Measurements from ENCODE around the gene THAP8.

The THAP8 gene

DNA sequence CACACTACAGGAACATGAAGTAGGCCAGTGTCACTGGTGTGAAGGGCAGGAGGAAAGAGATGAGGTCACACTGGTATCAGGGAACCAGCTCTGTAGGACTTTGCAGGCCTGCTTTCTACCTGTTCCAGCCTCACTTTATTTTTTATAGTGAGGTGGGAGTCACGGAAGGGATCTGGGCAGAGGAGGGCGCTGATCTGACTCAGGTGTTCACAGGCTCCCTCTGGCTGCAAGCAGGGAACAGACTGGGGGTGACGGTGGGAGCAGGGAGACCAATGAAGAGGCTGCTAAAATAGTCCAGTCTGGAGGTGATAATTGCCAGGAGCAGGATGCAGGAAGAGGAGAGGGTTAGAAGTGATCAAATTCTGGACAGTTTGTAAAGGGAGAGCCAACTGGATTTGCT lies 2.8 kb downstream of the THAP8 start:
- no peaks in the 10 kb centered on the region for H3K27me3 ChIP-seq (ENCODE audit: insufficient read depth, low read length)
- H2BK120ac ChIP-seq (ENCODE audit: insufficient read depth, low read length, poor library complexity), result no peak overlapping the region
- no peak for DNase-seq
- no peak overlapping the region for H3K4me3 ChIP-seq (ENCODE audit: low read depth, low read length)
- no peak overlapping the region for H4K12ac ChIP-seq (ENCODE audit: low read depth, low read length)
- H3K9ac ChIP-seq (ENCODE audit: low read length), result no peak overlapping the region
- H3K4me2 ChIP-seq (ENCODE audit: low read length), result no peak overlapping the region
- no peak overlapping the region for H3K4ac ChIP-seq (ENCODE audit: low read depth, low read length)
- H3K79me1 ChIP-seq (ENCODE audit: low read length), result peaks cover 15% of the 10 kb centered on the region
- H3K18ac ChIP-seq (ENCODE audit: low read length), result no peak overlapping the region
- H3K23ac ChIP-seq (ENCODE audit: low read length), result no peak overlapping the region
- H3K4me1 ChIP-seq (ENCODE audit: control insufficient read depth in 1 of 2, insufficient read depth in 2 of 2, low read length in 2 of 2), result peaks cover 0 to 3% of the 10 kb centered on the region in 2 experiments
- no peak overlapping the region for H4K8ac ChIP-seq (ENCODE audit: low read depth, low read length)
- no CpG with 5 or more reads among the region's 3 CpGs for WGBS (ENCODE audit: extremely low coverage, insufficient coverage, insufficient read length)
- peaks cover 6% of the 10 kb centered on the region for H3K79me2 ChIP-seq (ENCODE audit: control insufficient read depth, insufficient read depth, low read length, poor library complexity)
- H3K36me3 ChIP-seq (ENCODE audit: control insufficient read depth in 1 of 2, insufficient read depth in 2 of 2, low read length in 2 of 2), result no peaks in the 10 kb centered on the region
- no peaks in the 10 kb centered on the region for H3K9me3 ChIP-seq (ENCODE audit: insufficient read depth, low read depth, low read length)
- H2AK5ac ChIP-seq (ENCODE audit: low read length), result no peak overlapping the region
- H3K27ac ChIP-seq (ENCODE audit: low read depth, low read length), result no peak overlapping the region
- no peak overlapping the region for H2AFZ ChIP-seq (ENCODE audit: insufficient read depth, low read length, poor library complexity)
- H2BK12ac ChIP-seq (ENCODE audit: low read length), result no peak overlapping the region
- H3K14ac ChIP-seq (ENCODE audit: low read length), result no peak overlapping the region
- no peak overlapping the region for H4K91ac ChIP-seq (ENCODE audit: low read depth, low read length)
- H2BK5ac ChIP-seq (ENCODE audit: low read depth, low read length, poor library complexity), result no peak overlapping the region

DNA sequence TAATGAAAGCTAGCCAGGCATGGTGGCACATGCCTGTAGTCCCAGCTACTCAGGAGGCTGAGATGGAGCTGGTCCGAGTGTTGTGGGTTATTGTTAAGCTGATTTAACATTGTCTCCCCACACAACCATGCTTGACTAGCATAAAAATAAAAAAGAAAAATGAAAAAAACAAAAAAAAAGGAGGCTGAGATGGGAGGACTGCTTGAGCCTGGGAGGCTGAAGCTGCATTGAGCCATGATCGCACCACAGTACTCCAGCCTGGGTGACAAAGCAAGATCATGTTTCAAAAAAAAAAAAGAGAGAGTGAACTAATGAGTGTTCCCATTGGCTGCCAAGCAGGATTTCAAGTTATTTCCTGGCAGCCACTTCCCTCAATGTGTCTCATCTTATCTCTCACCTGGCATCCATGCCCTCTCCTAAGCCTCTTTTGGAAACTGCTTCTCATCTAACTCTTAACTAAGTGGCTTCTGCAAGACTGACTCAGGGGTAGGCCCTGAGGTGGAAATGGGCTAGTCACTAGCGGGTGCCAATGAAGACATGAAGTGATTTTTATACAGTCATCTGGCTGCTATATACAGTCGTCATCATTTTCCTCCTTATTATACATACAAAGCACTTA lies 4.9 kb downstream of the THAP8 start:
- Histone ChIP-seq H4K8ac (ENCODE audit: low read depth, low read length) (no peak overlapping the region), H3K79me2 (ENCODE audit: control insufficient read depth, insufficient read depth, low read length, poor library complexity) (peaks cover 2% of the 10 kb centered on the region), H3K36me3 (ENCODE audit: control insufficient read depth in 1 of 2, insufficient read depth in 2 of 2, low read length in 2 of 2) (no peaks in the 10 kb centered on the region), H2BK120ac (ENCODE audit: insufficient read depth, low read length, poor library complexity) (no peak overlapping the region), H3K9ac (ENCODE audit: low read length) (no peak overlapping the region), H3K27me3 (ENCODE audit: insufficient read depth, low read length) (no peaks in the 10 kb centered on the region), H2BK12ac (ENCODE audit: low read length) (no peak overlapping the region), H3K27ac (ENCODE audit: low read depth, low read length) (no peak overlapping the region), H4K12ac (ENCODE audit: low read depth, low read length) (no peak overlapping the region), H3K23ac (ENCODE audit: low read length) (no peak overlapping the region), H2BK5ac (ENCODE audit: low read depth, low read length, poor library complexity) (no peak overlapping the region), H4K91ac (ENCODE audit: low read depth, low read length) (no peak overlapping the region), H3K9me3 (ENCODE audit: insufficient read depth, low read depth, low read length) (no peaks in the 10 kb centered on the region), H3K4me2 (ENCODE audit: low read length) (no peak overlapping the region), H3K4me3 (ENCODE audit: low read depth, low read length) (no peak overlapping the region), H3K14ac (ENCODE audit: low read length) (no peak overlapping the region), H2AFZ (ENCODE audit: insufficient read depth, low read length, poor library complexity) (no peak overlapping the region), H3K4ac (ENCODE audit: low read depth, low read length) (no peak overlapping the region), H2AK5ac (ENCODE audit: low read length) (no peak overlapping the region), H3K4me1 (ENCODE audit: control insufficient read depth in 1 of 2, insufficient read depth in 2 of 2, low read length in 2 of 2) (peaks cover 0 to 1% of the 10 kb centered on the region in 2 experiments), H3K18ac (ENCODE audit: low read length) (no peak overlapping the region), H3K79me1 (ENCODE audit: low read length) (peaks cover 7% of the 10 kb centered on the region)
- DNase-seq, result no peak
- WGBS (ENCODE audit: extremely low coverage, insufficient coverage, insufficient read length), result no CpG with 5 or more reads among the region's 4 CpGs

DNA sequence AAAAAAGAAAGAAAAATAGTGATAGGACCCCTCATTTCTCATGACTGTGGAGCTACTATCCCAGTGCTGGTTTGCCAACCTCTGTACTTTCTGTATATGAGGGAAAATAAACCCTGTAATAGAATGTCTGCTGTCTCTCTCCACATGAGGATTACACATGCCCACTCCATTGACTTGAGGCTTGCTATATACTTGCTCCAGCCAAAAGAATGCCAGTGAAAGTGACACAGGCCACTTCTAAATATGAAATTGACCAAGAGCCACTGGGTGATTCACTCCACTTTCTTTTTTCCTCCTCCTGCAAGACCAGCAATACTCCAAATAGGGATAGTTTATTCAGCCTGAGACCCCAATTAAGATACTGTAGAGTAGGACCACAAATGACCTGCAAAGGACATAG lies 6.2 kb downstream of the THAP8 start:
- no peak overlapping the region for H3K4ac ChIP-seq (ENCODE audit: low read depth, low read length)
- H4K12ac ChIP-seq (ENCODE audit: low read depth, low read length), result no peak overlapping the region
- H2BK5ac ChIP-seq (ENCODE audit: low read depth, low read length, poor library complexity), result no peak overlapping the region
- no peak overlapping the region for H3K27ac ChIP-seq (ENCODE audit: low read depth, low read length)
- no peak overlapping the region for H4K91ac ChIP-seq (ENCODE audit: low read depth, low read length)
- H3K23ac ChIP-seq (ENCODE audit: low read length), result no peak overlapping the region
- no peak overlapping the region for H4K8ac ChIP-seq (ENCODE audit: low read depth, low read length)
- no peak overlapping the region for H2BK12ac ChIP-seq (ENCODE audit: low read length)
- no peak overlapping the region for H3K14ac ChIP-seq (ENCODE audit: low read length)
- H3K79me2 ChIP-seq (ENCODE audit: control insufficient read depth, insufficient read depth, low read length, poor library complexity), result no peaks in the 10 kb centered on the region
- H2BK120ac ChIP-seq (ENCODE audit: insufficient read depth, low read length, poor library complexity), result no peak overlapping the region
- no peak for DNase-seq
- no peak overlapping the region for H3K9ac ChIP-seq (ENCODE audit: low read length)
- no peaks in the 10 kb centered on the region for H3K9me3 ChIP-seq (ENCODE audit: insufficient read depth, low read depth, low read length)
- no peak overlapping the region for H2AK5ac ChIP-seq (ENCODE audit: low read length)
- H3K4me3 ChIP-seq (ENCODE audit: low read depth, low read length), result no peak overlapping the region
- H2AFZ ChIP-seq (ENCODE audit: insufficient read depth, low read length, poor library complexity), result no peak overlapping the region
- no peaks in the 10 kb centered on the region for H3K27me3 ChIP-seq (ENCODE audit: insufficient read depth, low read length)
- H3K79me1 ChIP-seq (ENCODE audit: low read length), result no peaks in the 10 kb centered on the region
- H3K4me1 ChIP-seq (ENCODE audit: control insufficient read depth in 1 of 2, insufficient read depth in 2 of 2, low read length in 2 of 2), result no peaks in the 10 kb centered on the region
- no peak overlapping the region for H3K18ac ChIP-seq (ENCODE audit: low read length)
- H3K4me2 ChIP-seq (ENCODE audit: low read length), result no peak overlapping the region
- H3K36me3 ChIP-seq (ENCODE audit: control insufficient read depth in 1 of 2, insufficient read depth in 2 of 2, low read length in 2 of 2), result no peaks in the 10 kb centered on the region

GRCh38 chr19:36046443-36047050 lies 7.5 kb downstream of the THAP8 start:
- Histone ChIP-seq H2AFZ (ENCODE audit: insufficient read depth, low read length, poor library complexity) (no peak overlapping the region), H3K18ac (ENCODE audit: low read length) (no peak overlapping the region), H3K79me1 (ENCODE audit: low read length) (peaks cover 2% of the 10 kb centered on the region), H2BK120ac (ENCODE audit: insufficient read depth, low read length, poor library complexity) (no peak overlapping the region), H3K4me1 (ENCODE audit: control insufficient read depth in 1 of 2, insufficient read depth in 2 of 2, low read length in 2 of 2) (peaks cover 2 to 4% of the 10 kb centered on the region in 2 experiments), H4K8ac (ENCODE audit: low read depth, low read length) (no peak overlapping the region), H3K27ac (ENCODE audit: low read depth, low read length) (no peak overlapping the region), H2BK12ac (ENCODE audit: low read length) (no peak overlapping the region), H3K4me2 (ENCODE audit: low read length) (no peak overlapping the region), H4K91ac (ENCODE audit: low read depth, low read length) (no peak overlapping the region), H4K12ac (ENCODE audit: low read depth, low read length) (no peak overlapping the region), H3K4me3 (ENCODE audit: low read depth, low read length) (no peak overlapping the region), H3K9ac (ENCODE audit: low read length) (no peak overlapping the region), H3K14ac (ENCODE audit: low read length) (no peak overlapping the region), H3K23ac (ENCODE audit: low read length) (no peak overlapping the region), H3K79me2 (ENCODE audit: control insufficient read depth, insufficient read depth, low read length, poor library complexity) (no peaks in the 10 kb centered on the region), H3K9me3 (ENCODE audit: insufficient read depth, low read depth, low read length) (no peaks in the 10 kb centered on the region), H3K4ac (ENCODE audit: low read depth, low read length) (no peak overlapping the region), H3K36me3 (ENCODE audit: control insufficient read depth in 1 of 2, insufficient read depth in 2 of 2, low read length in 2 of 2) (no peaks in the 10 kb centered on the region), H3K27me3 (ENCODE audit: insufficient read depth, low read length) (no peaks in the 10 kb centered on the region), H2BK5ac (ENCODE audit: low read depth, low read length, poor library complexity) (no peak overlapping the region), H2AK5ac (ENCODE audit: low read length) (no peak overlapping the region)
- no peak for DNase-seq
- WGBS (ENCODE audit: extremely low coverage, insufficient coverage, insufficient read length), result no CpG with 5 or more reads among the region's 5 CpGs

Data from trophoblast cell (in vitro differentiated cells and primary cell).